NB4 (cell line): ENCODE measurements around the gene UBALD2.

Experiments
- CTCF ChIP-seq: IDR thresholded peaks from one replicate; pipeline ENCODE4 v1.5.1; 2012; ENCODE audit warnings: low read depth, low read length
- POLR2A ChIP-seq: IDR thresholded peaks from 2 replicates; pipeline ENCODE4 v1.6.1; 2011; ENCODE audit warnings: mild to moderate bottlenecking; ENCODE audit not compliant: insufficient read length; ENCODE audit errors: extremely low read depth

- no peak for TF ChIP-seq POLR2A
- TF ChIP-seq CTCF = no peak
Observed at GRCh38 chr17:76247304-76247703, 17.8 kb upstream of the UBALD2 start.
